B cell (primary cell): ENCODE measurements around the gene CGB3.

Source experiments
- CTCF ChIP-seq: fragments of 200-600 bp; IDR thresholded peaks from one replicate; pipeline ENCODE4 v1.8.0; 2022; ENCODE audit warnings: antibody characterized with exemption, mild to moderate bottlenecking
- EZH2 ChIP-seq: IDR thresholded peaks from 2 replicates; pipeline ENCODE4 v1.6.1; 2012; ENCODE audit warnings: borderline replicate concordance, low read depth, mild to moderate bottlenecking, moderate library complexity, low read length; ENCODE audit not compliant: insufficient read depth, poor library complexity, severe bottlenecking

- no peak for TF ChIP-seq CTCF
- no peak for TF ChIP-seq EZH2
Measured at GRCh38 chr19:49022116-49022515, 2.0 kb downstream of the CGB3 start.
